KOPT-K1 (cell line): Measurements from ENCODE around the gene IQSEC1.

ENCODE experiments used
- H3K27ac ChIP-seq: fragments of 200-600 bp; sonication (generic); 2 replicates; pipeline ENCODE4 v1.5.1; 2016; ENCODE audit warnings: antibody characterized with exemption, mild to moderate bottlenecking, low read depth, low read length; ENCODE audit not compliant: poor library complexity, severe bottlenecking
- H3K36me3 ChIP-seq: fragments of 200-600 bp; sonication (generic); 2 replicates; pipeline ENCODE4 v1.5.1; 2017; ENCODE audit warnings: antibody characterized with exemption, mild to moderate bottlenecking, low read length, moderate library complexity; ENCODE audit not compliant: insufficient read depth
- H3K9me3 ChIP-seq: fragments of 200-600 bp; sonication (generic); 2 replicates; pipeline ENCODE4 v1.5.1; 2017; ENCODE audit warnings: antibody characterized with exemption, low read length, mild to moderate bottlenecking; ENCODE audit not compliant: insufficient read depth, poor library complexity, severe bottlenecking

Gene IQSEC1

DNA sequence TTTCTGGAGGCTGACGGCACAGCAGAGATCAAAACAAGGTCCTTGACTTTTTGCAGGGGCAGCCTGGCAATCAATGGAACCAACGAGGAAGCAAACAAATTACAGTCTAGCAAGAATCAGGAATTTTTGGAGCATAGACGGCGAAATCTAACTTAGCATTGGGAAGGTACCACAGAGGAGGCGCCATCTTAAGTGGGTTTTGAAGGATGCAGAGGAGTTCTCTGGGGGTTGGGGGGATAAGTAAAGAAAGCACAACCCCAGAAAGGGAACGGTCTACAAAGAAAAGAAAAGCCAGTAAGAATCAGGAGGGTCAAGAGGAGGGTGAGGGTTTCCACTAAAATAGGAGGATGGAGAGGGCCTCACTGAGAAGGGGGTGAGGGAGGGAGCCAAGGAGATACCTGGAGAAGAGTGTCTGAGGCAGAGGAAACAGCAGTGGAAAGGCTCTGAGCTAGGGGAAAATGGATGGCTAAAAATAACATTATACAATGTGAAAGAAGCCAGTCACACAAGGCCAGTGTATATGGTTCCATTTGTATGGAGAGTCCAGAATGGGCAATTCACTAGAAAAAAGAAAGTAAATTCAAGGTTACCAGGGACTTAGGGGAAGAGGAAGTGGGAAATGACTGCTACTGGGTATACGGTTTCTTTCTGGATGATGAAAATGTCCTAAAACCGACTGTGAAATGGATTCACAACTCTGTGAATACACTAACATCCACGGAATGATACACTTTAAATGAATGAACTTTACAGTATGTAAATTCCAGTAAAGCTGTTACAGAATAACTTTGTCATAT lies 25.2 kb upstream of the IQSEC1 start:
- Histone ChIP-seq H3K9me3 (no peaks in the 10 kb centered on the region), H3K27ac (no peak overlapping the region), H3K36me3 (no peaks in the 10 kb centered on the region)

- H3K36me3 ChIP-seq, result no peaks in the 10 kb centered on the region
- no peaks in the 10 kb centered on the region for H3K9me3 ChIP-seq
- no peak overlapping the region for H3K27ac ChIP-seq
These were observed 23.1 kb upstream of the IQSEC1 start for GRCh38 chr3:13096356-13096755.

DNA sequence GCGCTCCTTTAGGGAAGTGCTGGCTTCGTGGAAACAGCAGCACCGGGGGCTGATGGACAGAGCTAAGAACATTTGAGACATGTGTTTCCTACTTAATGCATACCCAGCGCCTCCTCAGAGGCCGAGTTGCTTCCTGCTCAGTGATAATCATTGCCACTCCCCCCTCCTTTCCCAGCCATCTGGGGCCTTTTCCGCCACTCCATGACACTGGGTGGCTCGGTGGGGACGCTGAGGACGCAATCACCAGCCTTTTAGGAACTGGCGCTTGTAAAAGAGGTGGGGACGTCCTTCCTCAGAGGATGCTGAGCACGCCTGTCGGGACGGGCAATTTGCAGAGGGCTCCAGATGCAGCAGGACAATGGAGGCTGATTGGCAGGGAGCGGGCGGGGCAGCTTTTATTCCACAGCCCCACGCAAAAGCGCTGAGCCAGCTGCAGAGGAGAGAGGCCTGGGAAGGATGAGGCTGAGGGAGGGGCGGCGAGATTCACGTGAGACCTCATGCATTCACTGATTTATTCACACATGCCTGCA lies 22.2 kb upstream of the IQSEC1 start:
- H3K9me3 ChIP-seq, result no peaks in the 10 kb centered on the region
- no peaks in the 10 kb centered on the region for H3K36me3 ChIP-seq
- no peak overlapping the region for H3K27ac ChIP-seq

DNA sequence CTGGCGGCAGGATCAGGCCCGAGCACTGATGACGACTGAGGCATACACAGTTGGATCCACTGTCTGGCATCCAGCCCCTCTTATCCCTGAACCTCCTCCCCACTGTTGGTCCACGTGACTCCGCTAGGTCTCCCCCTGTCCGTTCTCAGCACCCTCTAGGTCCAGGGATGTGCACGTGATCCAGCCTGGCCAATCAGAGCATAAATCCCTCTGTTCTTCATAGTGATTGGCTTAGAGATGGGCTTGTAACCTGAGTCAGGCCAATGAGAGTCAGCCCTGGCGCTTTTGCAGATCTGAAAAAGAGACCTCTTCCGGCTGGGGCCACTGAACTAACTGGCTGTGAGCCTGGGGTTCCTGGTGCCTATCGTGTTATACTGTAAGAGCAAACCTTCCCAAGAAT lies 20.5 kb upstream of the IQSEC1 start:
- Histone ChIP-seq H3K9me3 (no peaks in the 10 kb centered on the region), H3K27ac (no peak overlapping the region), H3K36me3 (no peaks in the 10 kb centered on the region)

DNA sequence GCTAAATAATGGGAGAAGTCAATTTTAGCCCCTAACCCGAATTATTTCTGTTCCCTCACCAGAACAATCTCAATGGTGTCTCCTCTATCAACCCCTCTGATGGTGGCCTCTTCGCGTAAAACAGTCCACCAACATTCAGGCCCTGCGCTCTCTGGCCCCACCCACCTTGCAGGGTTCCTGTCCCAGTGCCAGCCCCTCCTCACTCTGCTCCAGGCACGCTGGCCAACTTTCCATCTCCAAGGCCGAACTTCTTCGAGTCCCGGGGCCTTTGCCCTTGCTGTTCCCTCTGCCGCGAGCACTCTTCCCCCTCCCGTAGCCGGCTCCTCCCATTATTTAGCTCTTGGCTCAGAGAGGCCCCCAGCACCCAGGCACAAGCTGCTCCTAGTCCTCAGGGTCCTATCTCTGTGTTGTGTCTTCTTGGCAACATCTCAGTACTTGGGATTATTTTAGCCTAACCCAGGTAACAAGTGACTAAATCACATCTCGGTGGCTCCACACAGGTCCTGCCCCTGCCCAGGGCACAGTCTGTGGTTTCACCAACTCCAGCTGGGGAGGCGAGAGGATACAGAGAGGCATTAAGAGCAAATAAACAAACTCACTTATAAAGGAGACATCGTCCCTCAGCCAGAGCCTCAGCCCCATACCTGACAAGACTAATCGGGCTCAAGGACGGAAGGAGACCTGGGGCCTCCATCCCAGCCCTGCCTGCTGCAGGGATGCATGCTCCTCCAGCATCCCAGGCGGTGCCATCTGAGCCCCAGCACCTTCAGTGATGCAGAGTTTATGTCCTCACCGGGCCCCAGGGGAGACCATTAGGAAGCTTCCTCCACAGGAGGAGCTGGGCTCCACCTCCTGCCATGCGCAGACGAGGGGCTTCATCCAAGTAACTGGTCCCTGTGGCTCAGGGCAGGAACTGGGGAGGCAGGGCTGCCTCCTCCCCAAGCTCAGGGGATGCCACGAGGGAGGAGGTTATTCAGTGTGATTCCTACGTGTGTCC lies 19.7 kb upstream of the IQSEC1 start:
- Histone ChIP-seq H3K27ac (no peak overlapping the region), H3K36me3 (no peaks in the 10 kb centered on the region), H3K9me3 (no peaks in the 10 kb centered on the region)

DNA sequence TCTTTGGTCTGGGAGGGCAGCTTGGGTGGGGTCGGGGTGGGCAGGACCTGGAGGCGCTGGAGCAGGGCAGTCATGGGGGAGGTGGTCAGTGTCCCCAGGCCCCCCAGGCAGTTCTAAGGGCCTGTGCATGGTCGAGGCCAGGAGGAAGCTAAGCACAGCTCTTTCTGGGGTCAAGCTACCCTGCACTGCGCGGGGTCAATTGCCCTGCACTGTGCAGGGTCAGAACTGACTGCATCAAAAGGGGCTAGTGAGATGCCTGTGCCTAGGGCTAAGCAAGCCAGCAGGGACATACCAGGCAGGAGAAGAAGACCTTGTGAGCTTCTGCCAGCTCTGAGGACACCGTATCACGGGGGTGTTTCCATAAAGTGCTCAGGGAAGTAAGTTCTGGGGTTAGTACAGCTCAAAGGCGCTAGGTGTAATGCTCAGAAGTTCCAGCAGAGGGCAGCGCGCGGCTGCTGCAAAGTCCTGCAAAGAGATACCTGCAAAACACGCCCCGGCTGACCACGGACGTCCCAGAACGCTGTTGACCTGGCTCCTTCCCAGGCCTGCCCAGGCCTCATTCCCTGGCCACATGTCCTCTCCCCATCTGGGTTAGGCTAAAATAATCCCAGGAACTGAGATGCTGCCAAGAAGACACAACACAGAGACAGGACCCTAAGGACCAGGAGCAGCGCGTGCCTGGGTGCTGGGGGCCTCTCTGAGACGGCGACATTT lies 18.8 kb upstream of the IQSEC1 start:
- Histone ChIP-seq H3K9me3 (no peaks in the 10 kb centered on the region), H3K27ac (peak overlapping the region; percentile 42), H3K36me3 (no peaks in the 10 kb centered on the region)

DNA sequence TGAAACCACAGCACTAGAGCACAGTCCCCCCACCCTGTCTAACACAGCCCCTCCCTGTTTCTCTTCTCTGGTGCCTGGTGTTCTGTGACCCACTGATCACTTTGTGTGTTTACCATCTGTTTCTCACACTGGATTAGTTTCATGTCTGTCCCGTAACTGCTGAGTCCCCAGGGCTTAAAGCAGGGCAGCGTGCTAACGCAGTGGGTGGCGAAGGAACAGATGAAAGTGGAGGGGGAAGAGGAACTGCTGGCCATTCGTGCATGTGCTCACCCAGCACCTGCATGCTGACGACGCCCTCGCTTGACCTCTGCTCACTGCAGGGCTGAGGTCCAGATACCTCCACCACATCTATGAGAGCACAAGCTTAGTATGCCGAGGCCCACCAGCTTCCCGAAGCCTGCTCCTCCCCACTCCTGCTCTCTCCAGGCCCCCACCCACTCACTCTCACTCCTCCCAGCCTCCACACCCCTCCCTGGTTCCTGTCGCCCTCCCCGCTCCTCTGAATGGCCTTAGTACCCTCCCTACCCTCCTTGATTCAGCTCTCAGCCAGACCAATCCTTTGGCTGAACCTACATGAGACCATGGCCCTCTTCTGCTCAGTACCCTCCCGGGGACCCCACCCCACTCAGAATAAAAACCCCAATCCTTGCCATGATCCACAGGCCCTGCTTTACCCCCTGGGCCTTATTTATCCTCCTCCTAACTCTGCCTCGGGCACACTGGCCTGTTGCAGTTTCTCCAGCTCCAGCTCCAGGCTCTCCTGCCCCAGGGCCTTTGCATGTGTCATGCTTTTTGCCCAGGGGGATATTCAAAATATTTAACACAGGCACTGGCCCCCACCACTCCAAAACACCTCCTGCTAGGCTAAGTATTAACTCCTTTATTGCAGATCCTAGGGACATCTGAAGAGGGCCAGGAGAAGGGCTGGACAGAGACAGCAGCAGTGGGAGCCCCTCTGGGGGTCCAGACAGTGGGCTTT lies 15.1 kb upstream of the IQSEC1 start:
- H3K36me3 ChIP-seq, result no peaks in the 10 kb centered on the region

DNA sequence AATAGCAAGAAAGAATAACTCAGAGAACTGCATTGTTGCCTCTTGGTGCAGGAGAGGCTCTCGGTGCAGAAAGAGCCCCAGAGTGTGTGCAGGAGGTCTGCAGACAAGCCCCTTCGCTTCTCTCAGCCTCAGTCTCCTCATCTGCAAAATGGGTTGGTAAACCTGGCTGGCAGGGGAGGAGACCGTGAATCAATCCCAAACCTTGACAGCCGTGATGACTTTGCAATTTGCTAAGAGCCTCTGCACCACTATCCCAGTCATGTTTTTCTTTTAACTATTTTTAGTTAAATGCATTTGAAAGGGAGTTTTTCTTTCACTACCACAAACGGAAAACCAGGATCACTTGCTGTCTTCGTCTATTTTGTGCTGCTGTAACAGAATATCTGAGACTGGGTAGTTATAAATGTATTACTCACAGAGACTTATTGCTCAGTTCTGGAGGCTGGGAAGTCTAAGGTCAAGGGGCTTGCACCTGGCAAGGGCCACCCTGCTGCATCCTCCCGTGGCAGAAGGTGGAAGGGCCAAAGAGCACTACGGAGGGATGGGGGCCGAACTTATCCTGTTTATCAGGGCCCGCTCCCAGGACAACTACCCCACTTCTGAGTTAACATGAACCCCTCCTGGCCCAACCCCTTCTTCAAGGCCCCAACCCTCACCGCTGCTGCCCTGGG lies 14.2 kb upstream of the IQSEC1 start:
- no peaks in the 10 kb centered on the region for H3K9me3 ChIP-seq
- peak overlapping the region; percentile 35 for H3K27ac ChIP-seq
- H3K36me3 ChIP-seq, result no peaks in the 10 kb centered on the region

More for the DNA sequence above, 15.1 kb upstream of the IQSEC1 start:
- Histone ChIP-seq H3K27ac (peak overlapping the region; percentile 21), H3K9me3 (no peaks in the 10 kb centered on the region)

DNA sequence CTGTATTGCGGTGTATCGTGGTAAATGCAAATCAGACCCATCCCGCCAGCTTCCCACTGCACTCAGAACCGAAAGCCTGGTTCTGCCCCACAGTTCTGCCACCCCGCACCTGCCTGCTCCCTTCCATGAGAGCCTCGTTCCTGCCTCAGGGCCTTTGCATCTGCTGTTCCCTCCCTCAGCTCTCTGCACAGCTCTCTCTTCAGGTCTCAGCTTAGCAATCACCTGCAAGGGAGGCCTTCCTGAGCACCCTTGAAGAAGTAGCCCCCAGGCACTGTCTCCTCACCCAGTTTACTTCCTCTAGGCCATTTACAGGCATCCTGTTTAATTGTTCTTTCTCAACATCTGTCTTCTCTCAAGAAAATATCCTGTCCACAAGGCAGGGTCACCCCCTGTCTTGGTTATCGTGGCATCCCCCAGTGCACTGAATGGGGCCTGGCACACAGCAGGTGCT lies 13.3 kb upstream of the IQSEC1 start:
- Histone ChIP-seq H3K36me3 (no peaks in the 10 kb centered on the region), H3K9me3 (no peaks in the 10 kb centered on the region), H3K27ac (peak overlapping the region; percentile 35)

DNA sequence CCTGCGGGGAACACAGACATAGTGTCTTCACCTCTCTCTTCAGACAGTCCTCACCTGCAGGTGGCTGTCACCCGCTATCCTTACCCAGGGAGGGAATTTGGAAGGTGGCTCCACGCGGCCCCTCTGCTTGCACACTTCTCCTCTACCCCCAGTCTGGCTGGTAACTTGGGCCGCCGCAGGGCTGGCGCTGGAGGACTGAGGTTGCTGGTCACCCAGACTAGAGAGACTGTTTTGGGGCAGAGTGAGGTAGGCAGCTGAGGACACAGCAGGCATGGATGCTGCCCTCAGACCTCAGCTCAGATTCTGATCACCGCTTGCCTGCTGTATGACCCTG lies 12.6 kb upstream of the IQSEC1 start:
- no peaks in the 10 kb centered on the region for H3K36me3 ChIP-seq
- H3K27ac ChIP-seq, result peak overlapping the region; percentile 35
- no peaks in the 10 kb centered on the region for H3K9me3 ChIP-seq

- Histone ChIP-seq H3K27ac (peak overlapping the region; percentile 35), H3K9me3 (no peaks in the 10 kb centered on the region), H3K36me3 (no peaks in the 10 kb centered on the region)
These were observed 12.0 kb upstream of the IQSEC1 start for GRCh38 chr3:13085081-13085845.

- Histone ChIP-seq H3K27ac (peak overlapping the region; percentile 22), H3K36me3 (no peaks in the 10 kb centered on the region), H3K9me3 (no peaks in the 10 kb centered on the region)
These were observed 10.7 kb upstream of the IQSEC1 start for GRCh38 chr3:13083898-13084297.

- peak overlapping the region; percentile 22 for H3K27ac ChIP-seq
- no peaks in the 10 kb centered on the region for H3K9me3 ChIP-seq
- no peaks in the 10 kb centered on the region for H3K36me3 ChIP-seq
These were observed 10.0 kb upstream of the IQSEC1 start for GRCh38 chr3:13083254-13083653.
